HL-60 (cell line): ENCODE results near the gene GCNT4.

Experiments
- CTCF ChIP-seq: IDR thresholded peaks from one replicate; pipeline ENCODE4 v1.5.1; 2011; ENCODE audit warnings: low read length, control low read depth, inconsistent platforms; ENCODE audit not compliant: insufficient read depth
- GABPA ChIP-seq: IDR thresholded peaks from 2 replicates; pipeline ENCODE4 v1.6.1; 2012; ENCODE audit warnings: low read depth
- POLR2AphosphoS5 ChIP-seq: IDR thresholded peaks from 2 replicates; pipeline ENCODE4 v1.6.1; 2012; ENCODE audit warnings: low read depth
- REST ChIP-seq: IDR thresholded peaks from 2 replicates; pipeline ENCODE4 v1.6.1; 2012; ENCODE audit warnings: low read depth; ENCODE audit not compliant: insufficient replicate concordance
- SPI1 ChIP-seq: IDR thresholded peaks from 2 replicates; pipeline ENCODE4 v1.6.1; 2012; ENCODE audit warnings: low read depth, mild to moderate bottlenecking, borderline replicate concordance

- no peak for TF ChIP-seq REST
- no peak for TF ChIP-seq CTCF
- TF ChIP-seq SPI1: no peak
- TF ChIP-seq POLR2AphosphoS5: no peak
- TF ChIP-seq GABPA: no peak
These were observed 1.1 kb downstream of the GCNT4 start for GRCh38 chr5:75051217-75051751.
